KG1 (cell line): Measurements from ENCODE around the gene DCTN1.
"Not testable (repeated sequence)": the region's sequence is repeated elsewhere in the genome, so short reads cannot be mapped to it uniquely, and the experiment has no call there.

Experiments used
- DNase-seq: peaks from one replicate; lab custom pipeline; 2025; lab: John Stamatoyannopoulos, UW

Gene DCTN1

DNA sequence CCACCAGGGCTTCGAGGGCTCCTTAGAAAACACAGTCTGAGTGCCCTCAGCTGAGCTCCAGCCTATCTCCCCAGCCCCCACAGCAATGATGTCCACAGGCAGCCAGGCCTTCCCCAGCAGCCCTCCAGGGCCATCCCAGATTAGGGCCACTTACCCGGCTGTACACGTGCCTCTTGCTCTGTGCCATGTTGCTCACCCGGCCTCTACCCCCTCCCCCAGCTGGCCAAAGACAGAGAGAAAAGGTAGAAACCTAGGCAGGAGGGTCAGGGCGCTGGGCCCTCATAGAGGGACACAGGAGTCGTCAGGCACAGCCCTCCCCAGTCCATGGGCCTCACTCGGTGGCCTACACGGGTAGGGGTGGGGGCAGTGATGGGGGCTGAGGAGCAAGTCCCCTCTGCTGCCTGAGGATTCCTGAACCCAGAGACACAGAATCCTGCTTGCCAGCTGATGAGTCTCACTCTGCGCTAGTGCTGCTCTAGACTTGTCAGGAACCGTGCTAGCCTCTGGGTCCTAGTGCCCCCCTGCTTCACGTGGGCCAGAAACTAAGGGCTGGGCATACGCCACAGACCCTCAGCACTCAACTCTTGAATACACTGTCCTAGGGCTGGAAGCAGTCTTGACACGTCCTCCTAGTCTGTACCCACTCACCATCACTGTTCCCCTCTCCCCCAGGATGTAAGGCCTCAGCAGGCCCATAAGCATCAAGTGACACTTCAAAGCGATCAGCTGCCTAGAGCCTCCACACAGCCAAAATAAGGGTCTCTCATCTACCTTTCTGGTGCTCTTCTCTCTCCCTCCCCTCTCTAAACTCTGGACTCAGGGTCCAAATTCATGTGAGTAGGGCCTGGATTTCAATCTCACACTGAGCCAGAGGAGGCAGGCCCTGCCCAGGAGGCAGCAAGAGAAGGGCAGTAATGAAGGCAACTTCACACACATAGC is at the start of gene DCTN1:
Gene DCTN1 (minus strand): TSS at position 461 of the 939 bp plus-strand sequence. CDS start 274 bp downstream, at position 187.
- DNase-seq: no peak

DNA sequence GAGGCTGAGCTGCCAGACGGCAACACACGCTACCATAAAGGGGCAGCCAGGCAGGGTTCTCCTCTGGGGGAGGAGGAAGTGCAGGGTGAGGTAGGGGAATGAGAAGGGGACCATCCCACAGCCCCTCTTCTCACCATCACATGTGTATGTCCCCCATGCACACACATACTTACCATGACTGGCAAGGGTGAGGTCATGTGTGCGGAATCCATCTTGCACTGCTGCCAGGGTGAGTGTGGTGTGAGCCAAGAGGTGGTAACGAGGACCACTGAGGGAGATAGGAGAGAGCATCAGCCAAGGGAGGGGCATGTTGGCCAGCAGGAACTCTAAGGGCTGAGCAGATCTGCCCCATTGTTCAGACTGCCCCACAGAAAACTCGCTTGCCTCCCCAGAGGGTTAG is 48.6 kb upstream of the DCTN1 start:
- no peak for DNase-seq

DNA sequence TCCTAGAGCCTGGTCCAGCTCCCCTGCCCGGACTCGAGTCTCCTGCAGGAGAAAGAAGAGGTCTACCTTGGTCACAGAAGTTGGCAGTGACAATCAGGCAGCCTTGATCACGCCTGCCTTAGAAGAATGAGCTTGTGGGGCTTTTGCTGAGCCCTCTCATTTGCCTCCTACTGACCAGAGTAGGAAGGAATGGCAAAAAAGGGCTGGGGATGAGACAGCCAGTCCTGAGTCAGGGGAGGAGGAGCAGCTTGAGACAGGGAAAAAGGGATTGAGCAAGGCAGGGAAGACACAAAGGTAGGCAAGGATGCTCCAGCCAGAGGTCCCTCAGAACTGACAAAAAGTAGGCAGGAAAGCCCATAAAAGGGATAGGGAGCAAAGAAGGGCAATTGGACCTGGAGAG is 47.4 kb upstream of the DCTN1 start:
- DNase-seq: no peak

DNA sequence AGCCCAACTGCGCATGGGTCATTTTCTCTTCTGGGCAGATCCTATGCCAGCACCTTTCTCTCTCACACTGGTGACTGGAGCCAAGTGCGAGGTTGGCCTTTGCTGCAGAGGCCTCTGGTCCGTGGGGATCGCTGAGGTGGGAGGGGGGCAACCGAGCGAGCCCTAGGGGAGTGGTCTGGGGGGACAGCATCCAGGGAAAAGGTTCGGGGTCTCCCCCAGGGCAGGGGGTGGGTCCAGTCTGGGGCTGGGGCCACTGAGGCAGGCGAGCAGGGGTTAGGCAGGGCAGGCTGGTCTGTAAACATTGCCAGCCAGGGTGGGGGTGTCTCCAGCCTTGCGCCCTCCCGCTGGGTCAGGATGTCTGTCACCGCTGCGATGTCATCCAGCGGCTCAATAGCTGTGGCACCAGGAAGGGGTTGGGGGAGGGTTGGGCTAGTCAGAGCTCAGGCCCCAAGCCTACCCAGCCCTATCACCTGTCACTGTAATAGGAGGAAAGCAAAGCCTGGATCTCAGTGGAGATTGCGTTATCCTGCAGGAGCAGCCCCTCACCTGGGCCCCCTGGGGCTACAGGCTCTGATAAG is 46.2 kb upstream of the DCTN1 start:
- no peak for DNase-seq

DNA sequence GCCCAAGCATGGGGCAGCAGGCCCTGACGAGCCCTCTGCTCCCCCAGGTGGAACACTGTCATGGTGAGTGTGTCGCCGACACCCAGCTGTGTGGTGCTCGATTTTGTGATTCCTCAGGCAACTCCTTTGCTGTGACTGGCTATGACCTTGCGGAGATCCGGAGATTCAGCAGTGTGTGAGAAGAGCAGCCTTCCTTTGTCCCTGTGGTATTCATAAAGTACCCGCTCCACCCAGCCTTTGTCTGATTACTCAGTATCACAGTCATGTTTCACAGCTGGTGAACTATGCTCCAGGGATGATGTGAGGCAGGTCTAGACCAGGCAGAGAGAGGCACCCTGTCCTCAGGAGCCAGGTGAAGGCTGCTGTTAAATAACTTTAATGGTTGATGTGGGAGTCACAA is 45.4 kb upstream of the DCTN1 start:
- no peak for DNase-seq

DNA sequence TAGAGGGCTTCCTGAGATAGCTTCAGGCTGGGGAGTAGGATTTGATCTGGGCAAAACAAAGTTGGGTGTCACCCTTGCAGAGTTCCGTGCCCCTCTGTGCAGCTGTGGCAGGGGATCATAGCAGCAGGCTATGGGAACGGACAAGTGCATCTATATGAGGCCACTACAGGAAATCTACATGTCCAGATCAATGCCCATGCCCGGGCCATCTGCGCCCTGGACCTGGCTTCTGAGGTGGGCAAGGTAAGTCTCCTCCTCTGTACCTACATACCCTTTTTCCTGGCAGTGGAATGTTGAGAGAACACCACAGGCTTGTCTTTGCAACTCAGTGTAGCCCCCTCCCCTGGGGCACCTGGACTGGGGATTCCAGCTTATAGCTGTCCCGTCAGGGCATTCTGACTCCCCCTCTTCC is 44.9 kb upstream of the DCTN1 start:
- no peak for DNase-seq

DNA sequence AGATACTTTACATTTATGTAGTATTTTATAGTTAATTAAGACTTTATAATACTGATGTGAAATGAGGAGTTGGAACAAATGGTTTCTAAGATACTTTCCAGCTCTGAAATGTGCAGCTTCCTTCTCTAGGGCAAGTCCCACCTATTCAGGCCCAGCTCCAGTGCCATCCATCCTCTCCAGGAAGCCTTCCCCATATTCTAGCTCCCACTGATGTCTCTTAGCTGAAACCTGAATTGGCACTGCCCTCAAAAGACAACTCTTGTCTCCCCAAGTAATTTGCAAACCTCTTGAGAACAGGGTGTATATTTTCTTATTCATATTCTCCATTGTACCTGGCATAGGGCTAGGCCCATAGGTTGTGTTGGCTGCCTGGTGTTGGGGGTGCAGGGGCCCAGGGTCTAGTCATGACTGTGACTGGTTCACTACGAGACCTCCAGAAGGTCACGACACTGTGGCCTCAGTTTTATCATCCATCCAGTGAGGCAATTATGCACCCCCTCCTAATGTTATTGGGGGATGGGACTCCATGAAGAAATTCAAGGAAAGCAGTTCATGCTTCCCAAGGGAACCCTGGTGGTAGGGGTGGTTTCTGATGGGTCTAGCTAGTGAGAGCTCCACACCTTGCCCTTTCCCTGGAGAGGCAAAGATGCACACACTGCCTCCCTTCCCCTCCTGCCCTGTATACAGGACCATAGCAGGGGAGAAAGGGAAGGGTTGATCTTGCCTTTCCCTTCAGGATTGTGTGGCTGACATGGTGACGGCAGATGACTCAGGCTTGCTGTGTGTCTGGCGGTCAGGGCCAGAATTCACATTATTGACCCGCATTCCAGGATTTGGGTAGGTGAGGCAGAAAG is 44.3 kb upstream of the DCTN1 start:
- no peak for DNase-seq

DNA sequence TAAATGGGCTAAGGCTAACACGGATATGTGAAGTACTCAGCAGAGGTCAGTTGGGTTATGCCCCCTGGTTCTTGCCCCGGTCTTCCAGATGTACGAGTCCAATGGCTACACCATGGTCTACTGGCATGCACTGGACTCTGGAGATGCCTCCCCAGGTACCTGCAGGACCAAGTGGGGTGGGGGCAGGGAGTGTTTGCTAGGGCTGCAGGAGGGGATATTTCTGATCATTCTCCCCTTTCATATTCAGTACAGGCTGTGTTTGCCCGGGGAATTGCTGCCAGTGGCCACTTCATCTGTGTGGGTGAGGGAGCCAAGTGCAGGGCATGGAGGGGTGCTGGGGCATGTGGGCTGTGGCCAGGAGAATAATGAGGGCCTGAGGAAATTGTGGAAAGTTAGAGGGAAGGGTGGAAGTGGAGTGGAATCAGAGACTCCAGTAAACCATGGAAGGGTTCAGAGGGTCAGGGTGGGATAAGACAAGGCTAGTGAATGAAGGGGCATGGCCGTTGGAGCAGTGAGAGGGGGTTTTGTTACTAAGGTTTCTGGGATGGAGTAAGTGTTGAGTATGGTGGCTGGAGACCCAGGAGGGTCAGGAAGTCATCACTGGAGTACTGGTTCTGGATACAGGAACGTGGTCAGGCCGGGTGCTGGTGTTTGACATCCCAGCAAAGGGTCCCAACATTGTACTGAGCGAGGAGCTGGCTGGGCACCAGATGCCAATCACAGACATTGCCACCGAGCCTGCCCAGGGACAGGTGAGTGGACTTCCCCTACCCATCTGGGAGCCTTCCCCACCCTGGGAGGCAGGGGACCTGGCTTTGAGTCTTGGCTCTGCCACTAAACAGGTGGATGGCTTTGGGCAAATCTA is 43.4 kb upstream of the DCTN1 start:
- no peak for DNase-seq

DNA sequence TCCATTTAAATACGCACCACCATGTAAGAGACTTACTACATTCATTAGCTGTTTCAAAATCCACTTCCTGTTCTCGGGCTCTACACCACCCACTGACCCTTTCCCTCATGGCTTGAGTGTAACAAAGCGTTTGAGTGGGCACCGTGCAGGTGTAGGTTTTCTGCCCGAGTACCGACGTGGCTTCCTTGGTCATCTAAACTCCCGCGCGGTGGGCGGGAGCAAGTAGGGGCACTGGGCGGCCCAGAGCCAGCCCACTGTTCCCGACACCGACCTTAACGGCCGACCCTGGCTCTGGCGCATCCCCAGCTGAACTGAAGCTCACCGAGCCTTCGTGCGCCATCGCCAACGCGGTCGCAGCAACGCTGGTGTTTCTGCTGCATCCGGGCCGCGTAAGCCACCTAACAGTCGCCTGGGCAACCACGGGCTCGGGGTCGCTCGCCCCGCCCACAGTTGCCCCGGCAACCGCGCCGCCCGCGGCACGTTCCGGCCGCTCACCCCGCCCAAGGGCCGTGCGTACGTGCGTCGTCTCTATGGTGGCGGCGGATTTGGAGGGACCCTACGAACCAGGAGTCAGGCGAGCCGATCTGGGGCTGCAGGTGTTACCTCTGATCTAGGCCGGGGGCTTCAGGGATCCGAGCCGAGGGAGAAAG is 41.2 kb upstream of the DCTN1 start, which contains the start of the genes C2orf81 and WDR54:
Gene C2orf81 (minus strand): TSS at position 399 of the 650 bp plus-strand sequence. CDS start 59 bp downstream, at position 340.
Gene WDR54 (plus strand): TSS at position 510 of the 650 bp plus-strand sequence. CDS start 424 bp downstream, outside the sequence.
- DNase-seq: peak; percentile 65

DNA sequence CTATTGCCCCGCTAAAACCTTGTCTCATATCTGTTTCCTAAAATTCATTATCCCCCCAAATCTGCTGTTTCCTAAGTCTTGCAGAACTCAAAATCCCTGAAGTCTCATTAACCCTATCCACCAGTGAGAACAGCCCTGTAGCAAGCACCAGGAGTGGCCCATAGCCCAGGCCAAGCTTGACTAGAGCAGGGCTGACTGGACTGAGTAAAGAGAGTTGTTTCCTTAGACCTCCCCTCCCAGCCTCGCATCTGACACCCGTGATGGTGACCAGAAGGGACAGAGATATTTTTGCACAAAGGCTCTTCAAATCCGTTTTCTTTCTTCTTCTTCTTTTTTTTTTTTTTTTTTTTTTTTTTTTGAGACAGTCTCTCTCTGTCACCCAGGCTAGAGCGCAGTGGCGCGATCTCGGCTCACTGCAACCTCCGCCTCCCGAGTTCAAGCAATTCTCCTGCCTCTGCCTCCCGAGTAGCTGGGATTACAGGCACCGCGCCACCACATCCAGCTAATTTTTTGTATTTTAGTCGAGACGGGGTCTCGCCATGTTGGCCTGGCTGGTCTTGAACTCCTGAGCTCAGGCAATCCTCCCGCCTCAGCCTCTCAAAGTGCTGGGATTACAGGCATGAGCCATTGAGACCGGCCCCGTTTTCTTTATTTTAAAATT is 40.5 kb upstream of the DCTN1 start:
- not testable (repeated sequence) for DNase-seq

DNA sequence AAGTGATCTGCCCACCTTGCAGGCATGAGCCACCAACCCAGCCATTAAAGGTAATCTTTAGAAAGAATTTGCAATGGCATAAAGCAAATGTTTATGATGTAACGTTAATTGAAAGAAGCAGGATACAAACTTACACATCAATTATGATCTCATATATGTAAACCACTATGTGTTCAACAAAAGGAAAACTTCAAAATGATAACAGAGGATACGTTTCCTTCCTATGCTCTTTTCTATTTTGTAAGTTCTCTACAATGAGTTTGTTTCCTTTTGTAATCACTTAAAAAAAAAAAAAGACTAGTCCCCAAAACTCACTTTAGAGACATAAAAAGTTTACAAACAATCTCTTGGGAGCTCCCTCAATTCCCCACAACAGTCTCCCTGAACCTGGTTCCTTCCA is 39.9 kb upstream of the DCTN1 start:
- no peak for DNase-seq

DNA sequence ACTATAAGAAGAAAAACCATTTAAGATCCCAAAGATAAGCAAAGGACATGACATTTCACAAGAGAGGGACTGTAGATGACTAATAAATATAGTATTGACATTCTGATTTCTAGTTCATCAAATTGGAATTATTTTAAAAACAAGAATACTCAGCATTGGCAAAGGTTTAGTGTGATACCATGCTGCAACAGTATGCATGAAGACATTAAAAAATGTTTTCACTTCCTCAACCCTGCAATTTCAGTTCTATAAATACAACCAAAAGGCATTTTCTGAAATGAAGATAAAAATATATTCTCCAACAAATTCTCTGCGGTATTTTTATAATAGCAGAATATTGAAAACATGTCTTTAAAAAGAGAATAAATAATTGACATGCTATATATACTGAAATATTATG is 39.2 kb upstream of the DCTN1 start:
- DNase-seq: no peak

DNA sequence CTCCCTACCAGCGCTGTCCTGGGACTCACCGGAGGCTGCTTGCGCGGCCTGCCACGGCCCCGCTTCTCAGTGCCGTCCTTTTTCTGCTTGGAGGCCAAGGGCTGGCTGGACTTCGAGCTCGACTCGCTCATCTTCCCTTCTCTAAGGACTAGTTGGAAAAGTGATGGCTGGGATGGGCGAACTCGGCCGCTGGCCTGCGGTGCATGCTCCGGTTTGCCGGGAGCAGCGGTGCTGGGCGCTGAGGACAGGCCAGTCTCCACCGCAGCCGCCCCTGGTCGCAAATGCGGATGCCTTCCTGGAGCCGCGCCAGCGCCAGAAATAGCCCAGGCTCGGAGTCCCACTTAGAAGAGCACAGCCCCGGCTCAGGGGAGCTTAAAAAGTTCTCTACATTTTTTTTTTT is 38.2 kb upstream of the DCTN1 start:
- no peak for DNase-seq

DNA sequence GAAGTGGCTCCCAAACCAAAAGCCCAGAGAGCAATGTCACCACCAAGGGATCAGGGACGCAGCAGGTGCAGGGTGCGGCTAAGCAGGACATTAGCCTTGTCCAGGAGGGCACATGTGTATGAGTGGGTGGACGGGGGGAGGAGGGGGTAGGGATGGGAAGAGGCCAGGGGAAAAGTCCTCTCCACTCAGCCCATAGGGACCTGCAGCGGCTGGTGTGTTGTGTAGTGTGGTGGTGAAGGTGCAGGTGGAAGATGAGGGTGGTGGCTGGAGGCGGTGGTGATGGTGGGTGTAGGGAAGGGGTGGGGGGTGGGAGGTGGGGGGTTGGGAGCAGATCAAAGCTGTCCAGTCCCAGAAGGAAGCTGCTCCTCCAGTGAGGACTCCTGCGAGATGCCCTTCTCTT is 37.7 kb upstream of the DCTN1 start:
- DNase-seq: no peak

DNA sequence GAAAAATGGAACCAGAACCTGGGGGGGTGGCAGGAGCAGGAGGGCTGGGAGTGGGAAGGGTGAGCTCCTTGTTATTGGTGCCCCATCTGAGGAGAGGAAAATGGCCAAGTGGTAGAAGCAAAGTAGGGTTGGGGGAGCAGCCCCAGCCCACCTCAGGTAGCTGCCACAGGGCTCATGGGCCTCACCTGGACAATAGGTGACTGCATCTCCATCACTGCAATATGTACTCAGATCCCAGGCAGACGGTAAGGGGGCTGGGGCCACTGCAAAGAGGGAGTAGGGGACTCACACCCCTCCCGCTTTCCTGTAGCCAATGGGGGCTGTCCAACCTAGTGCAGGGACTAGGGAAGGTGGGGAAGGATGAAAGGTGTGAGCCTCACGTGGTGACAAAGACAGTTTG is 37.1 kb upstream of the DCTN1 start:
- no peak for DNase-seq

DNA sequence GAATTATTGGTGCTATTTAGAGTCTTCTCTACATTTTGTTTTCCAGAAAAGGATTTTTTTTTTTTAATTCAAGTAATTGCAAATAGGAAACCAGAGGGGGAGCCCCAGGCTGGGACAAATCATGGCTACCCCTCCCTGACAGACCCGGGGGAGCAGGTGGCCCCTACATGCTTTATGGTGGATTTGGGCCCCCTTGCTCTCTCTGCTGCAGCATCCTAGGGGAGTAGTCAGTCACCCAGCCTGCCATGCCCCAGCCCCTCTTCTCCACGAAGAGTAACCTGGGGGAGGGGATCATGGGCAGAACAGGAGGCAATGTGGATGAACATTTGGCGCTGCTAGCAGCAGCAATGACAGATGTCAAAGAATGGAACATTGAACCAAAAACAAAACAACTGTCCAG is 36.7 kb upstream of the DCTN1 start:
- DNase-seq: no peak

DNA sequence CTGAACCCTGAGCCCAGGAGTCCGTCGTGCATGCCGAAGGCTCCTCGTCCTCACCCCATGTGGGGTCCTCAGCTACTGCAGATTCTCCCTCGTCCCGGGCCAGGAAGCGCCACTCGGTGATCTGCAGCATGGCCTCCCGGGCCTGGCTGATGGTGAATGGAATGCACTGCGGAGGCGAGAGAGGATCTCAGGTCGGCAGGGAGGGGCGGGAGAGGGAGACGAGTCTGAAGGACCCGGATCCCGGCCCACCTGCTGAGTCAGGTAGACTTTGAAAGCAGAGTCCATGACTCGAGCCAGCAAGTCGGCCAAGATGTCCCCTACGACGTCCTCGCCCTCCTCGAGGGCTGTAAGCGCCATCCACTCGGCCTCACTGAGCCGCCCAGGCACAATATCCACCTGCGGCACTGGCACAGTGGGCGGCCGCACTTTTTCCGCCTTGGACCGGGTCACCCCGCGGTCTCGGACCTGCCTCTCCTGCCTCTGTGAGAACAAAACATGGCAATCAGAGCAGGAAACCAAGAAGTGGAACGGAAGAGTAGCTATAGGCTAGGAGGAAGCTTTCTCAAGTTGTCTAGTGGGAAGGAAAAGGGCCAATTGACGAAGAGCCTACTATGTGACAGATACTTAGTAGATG is 35.8 kb upstream of the DCTN1 start:
- no peak for DNase-seq

DNA sequence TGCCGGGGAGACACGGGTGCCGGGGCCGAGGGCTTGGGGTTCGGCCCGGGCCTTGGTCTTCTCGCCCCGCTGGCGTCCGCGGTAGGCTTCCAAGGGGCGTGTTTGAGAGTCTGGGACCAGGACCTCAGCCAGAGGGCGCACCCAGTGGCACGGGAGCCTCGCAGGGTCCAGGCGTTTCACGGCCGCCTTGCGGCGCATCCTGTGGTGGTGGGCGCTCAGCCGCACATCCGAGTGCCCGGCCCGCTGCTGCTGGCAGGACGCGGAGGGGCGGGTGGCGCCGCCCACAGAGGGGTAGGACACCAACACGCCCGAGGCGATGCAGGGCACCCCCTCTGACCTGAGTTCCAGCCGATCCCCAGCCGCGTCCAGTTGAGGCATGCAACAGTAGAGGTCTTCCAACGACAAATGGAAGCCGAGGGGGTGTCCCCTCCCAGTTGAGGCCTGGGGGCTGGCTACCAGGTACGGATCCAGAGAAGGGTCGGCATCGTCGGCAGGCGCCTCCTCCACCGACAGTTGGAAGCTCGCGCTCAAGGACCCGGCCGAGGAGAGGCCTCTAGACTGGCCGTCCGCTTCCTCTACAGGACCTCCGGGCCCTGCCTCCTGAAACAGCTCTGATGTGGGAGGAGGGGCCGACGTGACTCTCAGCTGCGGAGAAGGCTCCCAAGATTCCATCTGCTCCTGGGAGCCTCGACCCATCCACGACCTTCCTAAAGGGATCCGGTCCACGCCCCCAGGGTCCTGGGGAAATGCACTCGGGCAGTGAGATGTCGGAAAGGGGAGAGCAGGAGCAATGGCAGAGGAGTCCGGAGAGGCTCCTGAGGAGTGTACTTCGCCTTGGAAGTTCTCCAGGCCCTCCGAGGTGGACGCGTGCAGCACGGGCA is 35.0 kb upstream of the DCTN1 start:
- DNase-seq: no peak

DNA sequence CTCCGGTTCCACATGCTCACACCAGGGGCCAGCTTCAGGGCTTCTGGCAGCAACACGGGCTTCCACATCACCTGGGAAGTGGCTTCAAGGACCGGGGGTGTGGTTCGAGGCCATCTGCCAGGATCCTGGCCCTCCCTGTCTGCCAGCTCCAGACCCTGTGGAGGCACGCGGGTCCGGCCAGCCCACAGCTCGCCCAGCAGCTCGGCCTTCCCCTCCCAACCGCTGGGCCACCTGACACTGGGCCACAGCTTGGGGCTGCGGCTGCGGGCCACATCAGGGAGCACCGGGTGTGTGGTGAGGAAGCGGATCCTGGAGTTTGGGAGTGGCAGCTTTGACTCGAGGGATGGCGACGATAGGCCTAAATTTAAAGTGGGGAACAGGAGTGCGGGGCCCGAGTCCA is 34.3 kb upstream of the DCTN1 start:
- no peak for DNase-seq
